Activated CD8-positive, alpha-beta memory T cell treated with anti-CD3 and anti-CD28 coated beads for 24 hours (primary cell): ENCODE results near the gene CCDC39.

Experiments used
- DNase-seq: peaks from one replicate; pipeline ENCODE4 v3.0.0-alpha.2; 2020

CCDC39 gene

DNA sequence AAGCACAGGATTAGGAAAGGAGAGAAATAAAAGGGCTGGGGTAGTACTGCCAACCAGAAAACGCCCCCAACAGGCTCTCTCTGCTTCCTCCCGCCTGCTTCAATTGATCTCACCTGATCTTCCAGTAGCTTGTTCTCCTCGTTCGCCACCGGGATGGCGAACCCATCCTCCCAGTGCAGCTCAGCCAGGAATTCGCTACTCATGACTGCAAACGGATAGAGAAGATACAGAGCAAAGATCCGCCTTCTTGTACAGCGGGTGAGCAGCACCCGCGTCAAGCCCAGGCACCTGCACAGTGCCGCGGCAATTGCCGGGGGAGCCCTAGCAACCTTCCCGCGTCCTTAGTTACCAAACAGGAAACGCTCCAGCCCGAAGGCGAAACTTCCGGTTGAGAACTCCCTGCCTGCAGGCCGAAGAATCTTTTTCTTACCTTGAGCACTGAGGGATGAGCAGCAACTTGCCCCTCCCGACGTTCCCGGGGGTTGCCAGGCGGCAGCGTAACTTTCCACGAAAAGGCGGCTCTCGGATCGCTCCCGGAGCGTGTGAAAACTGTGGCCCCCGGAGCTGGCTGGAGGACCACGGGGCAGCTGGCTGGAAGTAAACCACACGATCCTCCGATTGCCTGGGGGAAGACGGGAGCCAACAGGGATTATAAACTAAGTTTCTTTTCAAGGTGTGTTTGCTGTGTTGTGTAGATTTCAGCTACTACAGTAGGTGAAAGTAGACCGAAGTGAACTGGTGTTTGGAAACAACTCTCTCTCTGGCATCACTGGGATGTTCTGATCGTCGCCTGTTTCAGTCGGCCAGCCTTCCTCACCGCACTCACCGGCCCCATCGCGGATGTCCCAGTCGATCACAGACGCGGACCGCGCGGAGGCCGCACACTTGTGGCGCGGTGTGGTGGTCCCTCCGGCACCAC is at the start of gene CCDC39:
Gene CCDC39 (minus strand): TSS at position 312 of the 919 bp plus-strand sequence. CDS start 109 bp downstream, at position 203.
- peak; percentile 85 for DNase-seq

DNA sequence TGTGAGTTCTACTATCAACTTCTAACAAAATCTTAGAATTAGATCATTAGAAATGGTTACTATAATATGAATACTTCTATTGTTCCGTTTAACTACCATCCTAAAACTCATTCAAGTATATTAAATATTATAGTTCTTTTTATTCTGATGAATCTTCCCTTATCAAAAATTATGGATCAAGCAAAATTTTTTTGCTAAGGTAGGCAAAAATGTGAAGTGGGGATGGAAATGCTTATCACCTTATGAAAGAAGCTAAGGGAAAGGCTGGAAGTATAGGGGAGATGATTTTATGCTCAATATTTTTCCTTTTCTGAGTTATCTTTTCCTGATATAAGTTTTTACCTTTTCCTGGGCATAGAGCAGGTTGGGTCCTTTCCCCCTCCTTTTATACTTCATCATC is 40.7 kb upstream of the CCDC39 start:
- no peak for DNase-seq

GRCh38 chr3:180707896-180708295 is 28.6 kb upstream of the CCDC39 start:
- no peak for DNase-seq

DNA sequence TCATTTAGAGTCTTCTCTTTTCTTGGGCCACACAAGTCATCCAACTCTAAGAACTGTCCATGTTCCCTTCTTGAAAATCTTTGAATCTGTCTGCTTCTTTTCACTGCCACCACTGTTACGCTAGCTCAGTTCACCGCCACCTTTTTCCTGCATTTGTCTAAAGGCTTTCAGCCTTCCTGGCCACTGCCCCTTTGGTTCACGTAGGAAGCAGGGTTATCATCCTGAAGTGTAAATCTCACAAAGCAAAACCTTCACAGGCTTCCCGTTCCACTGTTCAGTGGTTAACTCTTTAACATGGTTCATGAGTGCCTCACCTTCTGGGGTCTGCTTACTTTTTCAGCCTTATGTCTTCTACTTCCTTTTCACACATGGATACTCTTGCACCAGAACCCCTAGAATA is 26.3 kb upstream of the CCDC39 start:
- no peak for DNase-seq

DNA sequence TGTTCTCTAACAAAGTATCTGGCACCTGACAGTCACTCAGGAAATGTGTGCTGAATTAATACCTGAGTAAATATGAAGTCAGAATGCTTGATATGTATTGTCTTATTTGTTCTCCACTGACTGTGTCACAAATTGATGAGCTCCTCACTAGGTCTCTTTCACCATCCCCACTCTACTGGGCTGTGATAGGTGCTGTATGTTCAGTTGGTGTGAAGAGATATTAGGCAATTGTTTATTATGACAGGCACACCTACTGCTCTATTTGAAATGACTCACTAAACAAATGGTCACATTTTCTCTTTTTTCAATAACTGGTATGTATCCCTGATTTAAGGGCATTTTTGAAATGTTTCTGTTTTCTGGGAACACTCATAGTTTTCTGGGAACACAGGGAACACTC is 25.2 kb upstream of the CCDC39 start:
- DNase-seq, result no peak

- no peak for DNase-seq
Observed at GRCh38 chr3:180700941-180701340, 21.7 kb upstream of the CCDC39 start.

- DNase-seq, result no peak
Observed at GRCh38 chr3:180698760-180699270, 19.5 kb upstream of the CCDC39 start.

- no peak for DNase-seq
Observed at GRCh38 chr3:180694321-180694720, 15.0 kb upstream of the CCDC39 start.

DNA sequence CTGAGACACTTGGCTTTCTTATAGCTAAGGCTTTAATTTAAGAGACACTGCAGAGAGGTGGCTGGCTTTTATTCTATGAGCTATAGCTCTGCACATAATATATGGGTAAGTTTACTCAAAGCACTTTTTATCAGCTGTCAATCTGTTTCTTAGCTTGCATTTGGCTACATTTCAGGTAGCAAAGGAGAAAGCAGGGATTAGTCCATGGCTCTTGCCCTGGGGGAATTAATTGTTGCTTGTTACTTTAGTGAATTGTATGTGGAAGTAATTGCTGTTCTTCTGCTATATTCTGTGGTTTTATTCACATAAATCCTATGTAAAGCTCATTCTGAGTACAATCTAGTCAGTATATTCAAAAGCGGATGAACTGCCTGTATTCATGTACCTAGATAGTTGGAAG is 14.4 kb upstream of the CCDC39 start:
- no peak for DNase-seq

DNA sequence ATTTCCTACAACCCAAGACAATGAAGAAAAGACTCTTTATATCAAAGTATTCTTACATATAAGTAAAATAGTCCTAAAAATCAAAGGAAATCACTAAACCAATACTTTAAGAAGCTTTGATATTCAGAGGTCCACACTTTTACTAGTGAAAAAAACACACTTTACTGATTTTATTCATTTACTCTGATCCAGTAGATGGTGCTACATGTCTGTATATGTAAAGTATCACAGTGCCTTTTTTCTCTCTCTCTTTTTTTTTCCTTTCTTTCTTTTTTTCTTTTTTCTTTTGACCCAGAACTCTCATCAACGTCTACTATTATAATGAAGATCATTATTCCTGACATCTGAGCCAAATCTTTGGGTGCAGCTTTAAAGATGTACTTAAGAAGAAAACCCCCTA is 10.8 kb upstream of the CCDC39 start:
- no peak for DNase-seq

DNA sequence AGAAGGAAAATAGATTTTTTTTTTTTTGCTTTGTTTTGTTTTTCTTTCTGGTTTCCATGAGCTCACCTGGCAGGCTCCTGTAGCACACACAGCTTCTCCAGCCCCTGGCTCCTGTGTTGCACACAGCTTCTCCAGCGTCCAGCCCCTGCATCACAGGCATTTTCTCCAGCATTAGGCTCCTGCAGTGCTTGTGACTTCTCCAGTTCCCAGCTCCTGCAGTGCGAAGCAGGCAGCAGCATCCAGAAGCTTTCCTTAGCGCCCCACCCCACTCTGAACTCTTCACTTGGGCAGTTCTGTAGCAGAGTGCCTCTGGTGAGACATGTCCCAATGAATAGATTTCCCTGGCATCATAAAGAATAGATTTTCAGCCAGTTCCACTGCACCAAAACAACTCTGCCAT is 5.5 kb upstream of the CCDC39 start:
- DNase-seq, result no peak

GRCh38 chr3:180683816-180684215 is 4.5 kb upstream of the CCDC39 start:
- DNase-seq, result no peak

- DNase-seq, result no peak
Observed at GRCh38 chr3:180680097-180680430, 775 bp upstream of the CCDC39 start.

- no peak for DNase-seq
Observed at GRCh38 chr3:180678231-180678630, 1.1 kb downstream of the CCDC39 start.

GRCh38 chr3:180661444-180661843 is 17.8 kb downstream of the CCDC39 start:
- no peak for DNase-seq

GRCh38 chr3:180657094-180657493 is 22.2 kb downstream of the CCDC39 start:
- no peak for DNase-seq

GRCh38 chr3:180656406-180656805 is 22.9 kb downstream of the CCDC39 start:
- no peak for DNase-seq

GRCh38 chr3:180646187-180646790 is 33.0 kb downstream of the CCDC39 start:
- no peak for DNase-seq

GRCh38 chr3:180640987-180641386 is 38.3 kb downstream of the CCDC39 start:
- DNase-seq, result no peak

DNA sequence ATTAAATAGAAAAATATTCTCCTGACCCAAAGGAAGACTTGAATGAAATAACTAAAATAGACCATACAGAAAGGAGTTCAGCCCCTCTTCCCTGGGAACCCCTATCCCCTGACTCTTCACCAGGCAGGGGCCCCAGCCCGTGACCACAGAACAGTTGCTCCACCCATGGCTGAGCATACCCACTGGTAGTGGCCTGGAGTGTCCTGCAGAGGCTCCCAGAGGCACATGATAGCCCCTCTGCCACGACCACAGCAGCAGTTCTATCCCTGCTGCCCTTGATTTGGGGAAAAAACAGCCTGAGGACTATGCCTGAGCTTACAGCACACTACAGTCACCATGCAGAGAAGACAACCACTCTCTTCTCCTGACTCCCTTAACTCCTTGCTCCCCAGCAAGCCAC is 45.6 kb downstream of the CCDC39 start:
- no peak for DNase-seq

DNA sequence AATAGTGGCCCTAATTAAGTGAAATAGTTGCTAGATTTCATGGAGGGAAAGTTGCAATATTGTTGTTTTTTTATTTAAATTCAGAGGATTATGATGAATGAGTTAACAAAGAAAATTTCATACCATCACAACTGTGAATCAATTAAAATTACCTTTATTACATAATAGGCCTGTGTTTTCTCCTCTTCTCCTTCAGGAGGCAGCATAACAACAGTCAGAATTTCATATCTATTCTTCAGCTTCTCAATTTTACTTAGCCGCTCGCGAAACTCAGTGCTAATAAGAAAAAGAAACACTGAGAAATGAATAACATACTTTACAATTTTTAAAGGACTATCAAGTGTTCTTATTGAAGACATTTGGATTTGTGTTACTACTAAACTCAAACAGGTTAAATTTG is 48.0 kb downstream of the CCDC39 start:
- DNase-seq, result no peak

GRCh38 chr3:180630371-180630770 is 48.9 kb downstream of the CCDC39 start:
- no peak for DNase-seq

GRCh38 chr3:180626844-180627243 is 52.4 kb downstream of the CCDC39 start:
- DNase-seq, result no peak

DNA sequence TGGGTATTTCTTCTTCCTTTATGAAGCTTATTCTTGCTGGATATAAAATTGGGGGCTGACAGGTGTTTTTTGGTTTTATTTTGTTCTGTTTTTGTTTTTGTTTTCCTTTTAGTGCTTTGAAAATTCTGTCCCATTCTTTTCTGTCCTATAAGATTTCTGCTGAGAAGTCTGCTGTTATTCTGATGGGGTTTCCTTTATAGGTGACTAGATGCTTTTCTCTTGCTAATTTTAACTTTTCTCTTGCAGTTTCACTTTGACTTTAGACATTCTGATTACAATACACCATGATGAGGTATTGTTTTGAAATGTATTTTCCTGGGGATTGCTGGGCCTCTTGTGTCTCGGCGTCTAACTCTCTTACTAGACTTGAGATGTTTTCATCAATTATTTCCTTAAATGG is 54.6 kb downstream of the CCDC39 start:
- DNase-seq, result no peak
